GM18909 (cell line): Measurements from ENCODE around the gene GFRA1.

Source experiments
- ATAC-seq: cut with Tn5 transposase; IDR thresholded peaks from one replicate; pipeline ENCODE4 v1.9.1; 2021; ENCODE audit warnings: mild to moderate bottlenecking; ENCODE audit not compliant: unreplicated experiment, poor library complexity

Gene GFRA1

GRCh38 chr10:116271593-116272439 lies 1.2 kb downstream of the GFRA1 start:
- ATAC-seq, result no peak

DNA sequence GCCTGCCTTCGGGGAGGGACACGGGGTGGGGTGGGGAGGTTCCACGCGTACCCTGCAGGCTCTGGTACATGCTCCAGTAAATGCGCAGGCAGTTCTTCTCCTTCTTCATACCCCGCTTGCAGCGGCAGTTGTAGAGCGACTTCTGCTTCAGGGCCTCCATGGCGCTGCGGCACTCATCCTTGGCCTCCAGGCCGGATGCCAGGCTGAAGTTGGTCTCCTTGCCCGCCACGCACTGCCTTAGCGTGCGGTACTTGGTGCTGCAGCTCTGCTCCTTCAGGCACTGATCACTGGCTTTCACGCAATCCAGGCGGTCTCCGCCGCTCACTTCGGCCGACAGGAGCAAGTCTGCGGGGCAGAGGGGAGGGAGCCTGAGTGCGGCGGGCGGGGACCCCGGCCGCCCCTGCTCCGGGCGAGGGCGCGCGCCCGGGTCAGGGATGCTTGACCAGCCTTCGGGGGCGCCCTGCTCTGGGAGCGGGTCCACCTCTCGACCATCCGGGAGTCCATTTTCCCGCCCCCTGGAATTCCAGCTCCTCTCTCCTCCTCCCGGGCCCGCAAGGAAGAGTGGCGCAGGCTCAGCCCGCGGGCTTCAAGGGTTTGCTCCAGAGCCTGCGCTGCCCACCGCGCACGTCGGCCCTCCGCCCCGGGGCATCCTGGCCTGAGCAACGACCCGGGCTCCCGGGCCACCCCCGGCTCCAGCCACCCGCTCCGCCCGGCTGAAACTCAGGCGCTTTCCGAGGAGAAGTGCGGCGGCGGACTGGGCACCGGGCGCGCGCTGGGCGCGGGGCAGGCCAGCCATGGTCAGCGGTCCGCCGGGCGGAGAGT lies 2.0 kb downstream of the GFRA1 start:
- no peak for ATAC-seq

GRCh38 chr10:116270126-116270770 lies 2.8 kb downstream of the GFRA1 start:
- no peak for ATAC-seq

DNA sequence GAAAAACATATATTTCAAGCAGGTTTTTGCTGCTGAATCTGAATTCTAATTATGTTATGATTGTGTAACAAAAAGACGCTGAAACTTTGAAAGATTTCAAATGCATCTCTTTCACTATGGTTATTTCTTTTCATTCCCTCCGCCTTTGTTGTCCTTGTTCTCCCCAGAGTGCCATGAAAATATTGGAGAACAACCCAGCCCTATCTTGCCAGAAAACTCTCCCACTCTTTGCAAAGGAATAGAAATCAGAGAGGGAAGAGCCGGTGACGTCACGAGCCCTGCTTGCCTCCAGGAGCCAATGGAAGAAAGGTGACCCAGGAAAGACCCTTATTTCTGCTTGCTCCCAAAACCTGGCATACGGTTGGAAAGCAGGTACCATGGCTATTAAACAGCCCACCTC lies 3.4 kb downstream of the GFRA1 start:
- no peak for ATAC-seq

- no peak for ATAC-seq
These were observed 4.0 kb downstream of the GFRA1 start for GRCh38 chr10:116268976-116269375.

DNA sequence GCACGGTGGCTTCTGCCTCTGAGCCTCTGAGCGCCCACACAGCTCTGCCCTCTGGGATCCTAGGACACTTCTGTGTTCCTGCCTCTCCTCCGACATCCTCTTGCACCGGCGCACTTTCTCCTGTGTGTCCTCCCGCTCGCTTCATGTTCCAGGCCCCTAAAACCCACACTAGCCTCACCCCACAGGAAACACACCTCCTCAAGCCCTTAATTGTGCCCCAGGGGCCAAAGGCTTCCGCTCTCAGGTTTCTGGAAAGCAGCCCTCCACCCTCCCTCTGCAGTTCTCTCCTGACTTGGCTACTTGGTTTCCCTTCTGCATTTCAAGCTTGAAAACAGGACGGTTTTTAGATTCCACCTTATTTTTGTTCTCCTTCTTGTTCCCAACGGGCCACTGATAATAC lies 7.3 kb downstream of the GFRA1 start:
- ATAC-seq, result no peak

GRCh38 chr10:116263870-116264655 lies 8.9 kb downstream of the GFRA1 start:
- ATAC-seq, result no peak

- ATAC-seq, result no peak
These were observed 10.3 kb downstream of the GFRA1 start for GRCh38 chr10:116262678-116263077.

DNA sequence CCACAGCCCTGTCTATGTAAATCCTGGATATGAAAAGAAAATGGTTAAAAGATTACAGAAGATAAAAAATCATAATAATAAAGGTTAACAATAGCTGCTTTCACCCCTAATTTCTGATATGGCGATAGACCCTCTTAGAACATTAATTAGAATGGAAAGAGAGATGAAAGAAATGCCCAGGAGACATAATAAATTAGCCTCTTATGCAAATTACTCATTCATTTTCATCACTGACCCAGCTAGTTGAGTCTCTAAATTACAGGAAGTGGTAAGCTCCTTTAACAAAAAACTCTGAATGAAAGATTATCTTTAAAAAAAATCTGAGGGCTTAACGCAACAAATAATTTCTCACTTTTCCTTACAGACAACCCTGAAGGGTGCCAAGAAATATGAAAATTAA lies 12.4 kb downstream of the GFRA1 start:
- no peak for ATAC-seq

DNA sequence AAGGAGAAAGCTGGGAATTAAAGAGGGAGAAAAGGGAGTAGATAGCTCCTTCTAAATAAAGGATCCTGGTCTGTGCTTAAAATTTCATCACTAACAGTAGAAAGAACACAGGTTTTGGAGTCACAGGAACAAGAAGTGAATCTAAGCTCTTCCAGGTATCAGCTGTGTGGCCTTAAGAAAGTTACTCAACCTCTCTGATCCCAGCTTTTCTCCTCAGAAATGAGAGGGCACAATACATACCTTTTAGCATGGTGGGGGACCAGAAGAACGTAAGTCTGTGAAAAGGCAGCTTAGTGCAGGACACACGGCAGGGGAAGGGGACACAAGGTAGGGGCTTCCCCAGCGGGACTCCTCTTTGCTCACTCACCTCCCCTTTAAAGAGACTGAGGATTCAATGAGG lies 13.4 kb downstream of the GFRA1 start:
- ATAC-seq, result no peak

DNA sequence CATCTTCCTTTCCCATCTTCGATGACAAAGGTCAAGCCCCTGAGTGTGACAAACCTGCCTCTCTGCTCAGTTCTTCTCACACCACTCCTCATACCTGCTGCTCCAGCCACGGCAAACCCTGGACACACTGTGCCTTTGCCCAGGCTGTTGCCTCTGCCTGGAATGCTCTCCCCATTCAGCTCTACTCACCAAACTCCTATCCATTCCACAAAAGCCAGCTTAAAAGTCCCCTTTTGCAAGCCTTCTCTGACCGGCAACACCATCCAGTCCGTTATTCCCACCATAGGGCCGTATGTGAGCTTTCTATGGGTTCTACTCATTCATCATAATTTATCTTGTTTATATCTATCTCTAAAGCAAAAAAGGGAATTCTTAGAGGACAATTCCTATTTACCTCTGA lies 15.2 kb downstream of the GFRA1 start:
- ATAC-seq, result no peak

- no peak for ATAC-seq
These were observed 16.2 kb downstream of the GFRA1 start for GRCh38 chr10:116256752-116257259.

GRCh38 chr10:116255886-116256751 lies 16.9 kb downstream of the GFRA1 start:
- ATAC-seq, result no peak

- ATAC-seq, result no peak
These were observed 18.4 kb downstream of the GFRA1 start for GRCh38 chr10:116254422-116255155.

DNA sequence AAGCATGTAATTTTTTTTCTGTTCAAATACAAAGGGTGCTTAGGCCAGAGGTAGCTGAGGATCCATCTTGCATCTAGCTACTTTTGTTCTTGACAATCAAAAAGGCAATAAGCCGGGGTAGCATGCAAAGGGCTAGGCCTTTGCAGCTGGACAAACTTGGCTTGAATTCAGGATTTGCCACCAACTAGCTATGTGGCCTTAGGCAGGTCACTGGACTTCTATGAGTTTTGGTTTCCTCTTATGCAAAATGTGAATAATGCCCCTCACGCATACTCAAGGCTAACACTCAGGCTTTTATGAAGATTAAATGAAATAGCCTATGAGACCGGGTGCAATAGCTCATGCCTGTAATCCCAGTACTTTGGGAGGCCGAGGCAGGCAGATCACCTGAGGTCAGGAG lies 19.3 kb downstream of the GFRA1 start:
- ATAC-seq, result no peak

- ATAC-seq, result no peak
These were observed 21.2 kb downstream of the GFRA1 start for GRCh38 chr10:116251602-116252395.

DNA sequence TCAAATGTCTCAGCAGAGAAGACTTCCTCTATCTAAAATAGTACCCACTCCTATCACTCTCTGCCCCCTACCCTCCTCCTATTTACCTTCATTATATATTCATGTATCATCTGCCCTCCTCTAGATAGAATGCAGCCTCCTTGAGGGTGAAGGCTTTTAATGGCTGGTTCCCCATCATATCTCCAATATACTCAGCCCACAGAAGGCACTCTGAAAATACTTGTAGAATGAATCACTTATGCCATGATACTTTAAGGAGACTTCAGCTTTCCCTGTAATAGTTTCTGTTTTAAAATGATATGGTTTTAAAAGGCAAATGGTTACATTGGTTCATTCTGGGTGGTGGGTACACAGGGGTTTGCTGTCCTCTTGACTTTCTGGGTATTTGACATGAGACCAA lies 25.3 kb downstream of the GFRA1 start:
- ATAC-seq, result no peak

DNA sequence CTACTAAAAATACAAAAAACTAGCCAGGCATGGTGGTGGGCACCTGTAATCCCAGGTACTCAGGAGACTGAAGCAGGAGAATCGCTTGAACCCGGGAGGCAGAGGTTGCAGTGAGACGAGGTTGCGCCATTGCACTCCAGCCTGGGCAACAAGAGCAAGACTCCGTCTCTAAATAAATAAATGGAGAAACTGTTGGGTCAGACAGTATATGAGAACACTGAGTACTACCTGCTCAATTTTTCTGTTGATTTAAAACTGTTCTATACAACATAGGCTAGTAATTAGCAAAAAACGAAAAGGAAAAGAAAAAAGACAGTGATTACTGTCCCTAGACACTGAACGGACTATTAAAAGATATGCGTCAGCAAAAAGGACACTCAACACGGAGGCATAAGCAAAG lies 26.7 kb downstream of the GFRA1 start:
- no peak for ATAC-seq
